Dermis microvascular lymphatic vessel endothelial cell (primary cell): Measurements from ENCODE around the gene BICRAL. TPM values are rescaled to one million over a fixed set of nuclear protein-coding genes. Genes with fewer than 3 reads are reported as not detected.
"Not testable (repeated sequence)": the region's sequence is repeated elsewhere in the genome, so short reads cannot be mapped to it uniquely, and the experiment has no call there.

Source experiments
- DNase-seq, 2 donors: peaks; one replicate each; pipeline versions ENCODE4 v3.0.0 to v3.0.0-alpha.2; 2010; ENCODE audit warnings: low read depth in 2 of 2
- total RNA-seq: library from RNA; depleted of rRNA; stranded (reverse); fragments of >200 nt; gene quantifications from 2 replicates; pipeline ENCODE4 v1.2.1, GENCODE V29; 2014

BICRAL gene
- total RNA-seq, 1 donor from 2014 or later: 3.0 TPM

DNA sequence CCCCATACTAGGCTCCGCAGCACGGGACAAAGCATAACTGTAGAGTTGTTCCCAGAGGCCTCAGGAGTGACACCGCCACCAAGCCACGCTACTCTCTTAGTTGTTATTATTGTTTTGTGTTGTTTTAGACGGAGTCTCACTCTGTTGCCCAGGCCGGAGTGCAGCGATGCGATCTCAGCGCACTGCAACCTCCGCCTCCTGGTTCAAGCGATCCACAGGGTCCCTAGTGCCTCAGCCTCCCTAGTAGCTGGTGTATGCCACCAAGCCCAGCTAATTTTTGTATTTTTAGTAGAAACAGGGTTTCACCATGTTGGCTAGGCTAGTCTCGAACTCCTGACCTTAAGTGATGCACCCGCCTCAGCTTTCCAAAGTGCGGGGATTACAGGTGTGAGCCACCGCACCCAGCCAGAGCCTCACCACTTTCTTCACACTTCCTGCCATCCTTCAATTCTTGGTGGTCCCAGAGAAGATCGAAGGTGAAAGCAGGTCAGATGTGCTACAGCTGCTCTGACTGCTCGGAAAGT, 109.4 kb downstream of the BICRAL start:
- no peak for DNase-seq

DNA sequence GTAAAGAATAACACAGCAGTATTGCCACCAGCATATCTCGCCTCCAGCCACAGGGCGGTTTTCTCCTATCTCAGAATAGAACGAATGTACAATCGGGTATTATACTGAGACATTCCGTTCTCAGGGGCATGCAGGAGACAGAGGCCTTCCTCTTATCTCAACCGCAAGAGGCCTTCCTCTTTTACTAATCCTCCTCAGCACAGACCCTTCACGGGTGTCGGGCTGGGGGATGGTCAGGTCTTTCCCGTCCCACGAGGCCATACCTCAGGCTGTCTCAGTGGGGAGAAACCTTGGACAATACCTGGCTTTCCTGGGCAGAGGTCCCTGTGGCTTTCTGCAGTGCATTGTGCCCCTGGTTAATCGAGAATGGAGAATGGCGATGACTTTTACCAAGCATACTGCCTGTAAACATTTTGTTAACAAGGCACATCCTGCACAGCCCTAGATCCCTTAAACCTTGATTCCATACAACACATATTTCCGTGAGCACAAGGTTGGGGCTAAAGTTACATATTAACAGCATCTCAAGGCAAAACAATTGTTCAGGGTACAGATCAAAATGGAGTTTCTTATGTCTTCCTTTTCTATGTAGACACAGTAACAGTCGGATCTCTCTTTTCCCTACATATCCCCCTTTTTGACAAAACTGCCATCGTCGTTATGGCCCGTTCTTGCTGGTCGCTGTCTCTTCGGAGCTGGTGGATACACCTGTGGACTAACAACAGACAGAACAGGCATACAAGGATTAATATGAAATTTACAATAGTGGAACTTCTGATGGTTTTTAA, 112.4 kb downstream of the BICRAL start:
- not testable (repeated sequence) for DNase-seq

DNA sequence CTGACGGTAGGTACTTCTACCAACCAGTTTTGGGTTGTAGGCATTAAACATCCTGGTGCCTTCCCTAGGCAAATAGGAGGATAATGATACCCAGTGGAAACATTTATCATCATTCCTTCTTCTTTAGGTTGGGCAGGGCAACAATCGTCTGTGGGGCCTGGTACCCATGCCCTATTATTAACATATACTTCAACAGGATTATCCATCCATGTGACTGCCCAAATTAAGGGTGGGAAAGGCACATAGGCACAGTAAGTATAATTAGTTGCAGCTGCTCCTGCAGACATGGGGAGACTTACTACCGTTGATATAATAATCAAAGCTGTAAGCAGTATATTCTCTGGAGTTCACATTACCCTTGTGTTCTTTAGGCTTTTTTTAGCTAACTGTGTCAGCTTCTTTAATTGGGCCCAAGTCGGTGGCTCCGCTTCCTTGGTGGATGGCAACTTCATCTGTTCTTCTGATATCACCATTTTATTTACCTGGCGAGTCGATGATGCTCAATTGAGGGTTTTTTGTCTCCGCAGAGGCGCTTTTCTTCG, 114.4 kb downstream of the BICRAL start:
- no peak for DNase-seq

DNA sequence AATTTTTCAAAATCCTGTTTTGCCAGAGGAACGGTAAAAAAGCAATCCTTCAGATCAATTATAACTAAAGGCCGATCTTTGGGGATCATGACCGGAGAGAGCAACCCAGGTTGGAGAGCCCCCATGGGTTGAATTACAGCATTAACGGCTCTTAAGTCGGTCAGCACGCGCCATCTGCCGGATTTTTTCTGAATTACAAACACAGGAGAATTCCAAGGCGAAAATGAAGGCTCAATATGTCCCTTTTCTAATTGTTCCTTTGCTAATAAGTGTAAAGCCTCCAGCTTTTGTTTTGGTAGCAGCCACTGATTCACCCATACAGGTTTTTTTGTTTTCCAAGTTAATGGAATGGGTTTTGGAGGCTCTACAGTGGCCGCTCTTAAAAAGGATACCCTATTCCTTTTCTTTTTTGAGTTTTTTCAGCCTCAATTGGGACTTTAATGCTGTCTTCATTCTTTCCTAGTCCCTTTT, 117.1 kb downstream of the BICRAL start:
- DNase-seq: peak; percentile 48 to 74

DNA sequence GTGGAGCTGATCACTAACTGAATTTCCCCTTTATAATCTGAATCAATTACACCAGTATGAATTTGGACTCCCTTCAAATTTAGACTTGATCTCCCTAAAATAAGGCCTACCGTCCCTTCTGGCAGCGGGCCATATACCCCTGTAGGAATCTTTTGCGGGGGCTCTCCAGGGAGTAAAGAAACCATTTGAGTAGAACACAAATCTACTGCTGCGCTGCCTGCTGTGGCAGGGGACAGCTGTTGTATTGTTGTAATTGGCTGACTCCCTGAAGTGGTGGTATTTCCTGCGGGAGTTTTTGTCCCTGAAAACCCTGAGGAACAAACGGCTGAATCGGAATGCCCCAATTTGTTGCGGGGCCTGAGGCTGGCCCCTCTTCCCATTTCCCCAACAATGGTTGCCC, 118.0 kb downstream of the BICRAL start:
- peak; percentile 32 to 52 for DNase-seq

DNA sequence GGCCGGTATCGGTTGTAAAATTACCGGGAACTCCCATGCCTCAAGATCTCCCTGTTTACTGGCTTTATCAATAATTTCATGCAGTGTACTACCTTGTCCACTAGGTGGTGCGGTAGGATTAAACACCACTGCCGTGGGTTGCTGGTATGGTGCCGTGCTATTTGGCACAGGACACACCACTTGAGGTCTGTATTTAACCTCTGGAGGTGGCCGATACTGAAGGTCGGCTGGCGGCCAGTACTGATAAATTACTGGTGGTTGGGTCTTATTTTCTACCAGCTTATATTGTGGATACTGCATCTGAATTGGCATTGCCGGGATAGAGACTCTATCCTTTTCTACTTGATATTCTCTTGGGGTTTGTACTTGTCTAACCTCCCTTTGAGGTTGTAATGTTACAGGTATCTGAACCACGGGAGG, 119.7 kb downstream of the BICRAL start:
- peak; percentile 69 to 83 for DNase-seq

DNA sequence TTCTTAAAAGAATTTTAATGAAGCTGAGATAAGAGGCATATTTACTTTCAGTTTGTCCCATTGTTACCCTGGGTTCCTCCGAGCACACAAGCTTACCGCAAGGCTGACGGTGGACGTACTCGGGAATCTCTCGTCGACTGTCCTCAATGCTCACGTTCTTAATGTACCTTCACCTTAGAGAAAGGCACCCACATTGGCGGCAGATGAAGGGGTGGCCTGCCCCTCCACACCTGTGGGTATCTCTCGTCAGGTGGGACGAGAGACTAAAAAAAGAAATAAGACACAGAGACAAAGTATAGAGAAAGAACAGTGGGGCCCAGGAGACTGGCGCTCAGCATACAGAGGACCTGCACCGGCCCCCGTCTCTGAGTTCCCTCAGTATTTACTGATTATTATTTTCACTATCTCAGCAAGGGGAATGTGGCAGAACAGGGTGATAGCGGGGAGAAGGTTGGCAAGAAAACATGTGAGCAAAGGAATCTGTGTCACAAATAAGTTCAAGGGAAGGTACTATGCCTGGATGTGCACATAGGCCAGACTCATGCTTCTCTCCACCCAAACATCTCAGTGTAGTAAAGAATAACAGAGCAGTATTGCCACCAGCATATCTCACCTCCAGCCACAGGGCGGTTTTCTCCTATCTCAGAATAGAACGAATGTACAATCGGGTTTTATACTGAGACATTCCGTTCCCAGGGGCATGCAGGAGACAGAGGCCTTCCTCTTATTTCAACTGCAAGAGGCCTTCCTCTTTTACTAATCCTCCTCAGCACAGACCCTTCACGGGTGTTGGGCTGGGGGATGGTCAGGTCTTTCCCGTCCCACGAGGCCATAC, 120.8 kb downstream of the BICRAL start:
- not testable (repeated sequence) for DNase-seq

DNA sequence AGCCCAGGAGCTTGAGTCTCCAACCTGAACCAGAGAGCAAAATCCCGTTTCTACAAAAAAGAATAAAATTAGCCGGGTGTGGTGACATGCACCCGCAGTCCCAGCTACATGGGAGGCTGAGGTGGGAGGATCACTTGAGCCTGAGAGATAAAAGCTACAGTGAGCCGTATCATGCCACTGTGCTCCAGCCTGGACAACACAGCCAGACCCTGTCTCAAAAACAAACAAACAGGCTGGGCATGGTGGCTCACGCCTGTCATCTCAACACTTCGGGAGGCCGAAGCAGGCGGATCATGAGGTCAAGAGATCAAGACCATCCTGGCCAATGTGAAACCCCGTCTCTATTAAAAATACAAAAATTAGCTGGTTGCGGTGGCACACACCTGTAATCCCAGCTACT, 122.6 kb downstream of the BICRAL start:
- DNase-seq: no peak

DNA sequence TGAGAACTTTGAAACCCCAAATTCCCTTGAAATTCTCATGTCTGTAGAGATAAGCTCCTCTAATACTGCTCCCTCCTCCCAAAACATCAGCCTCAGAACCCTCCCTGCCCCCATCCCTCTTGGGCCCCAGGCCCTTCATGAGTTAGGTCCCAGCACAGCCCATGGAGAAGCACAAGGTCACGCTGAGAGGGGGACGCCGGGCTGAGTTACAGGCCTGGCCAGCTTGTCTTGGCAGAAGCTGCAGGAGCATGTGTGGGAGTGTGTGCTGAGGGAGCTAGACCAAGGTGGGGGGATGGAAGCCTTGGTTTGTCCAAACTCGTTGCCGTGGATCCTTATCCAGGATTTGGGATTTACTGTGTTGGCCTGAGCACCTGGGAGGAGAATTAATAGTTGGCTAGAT, 125.5 kb downstream of the BICRAL start:
- no peak for DNase-seq

DNA sequence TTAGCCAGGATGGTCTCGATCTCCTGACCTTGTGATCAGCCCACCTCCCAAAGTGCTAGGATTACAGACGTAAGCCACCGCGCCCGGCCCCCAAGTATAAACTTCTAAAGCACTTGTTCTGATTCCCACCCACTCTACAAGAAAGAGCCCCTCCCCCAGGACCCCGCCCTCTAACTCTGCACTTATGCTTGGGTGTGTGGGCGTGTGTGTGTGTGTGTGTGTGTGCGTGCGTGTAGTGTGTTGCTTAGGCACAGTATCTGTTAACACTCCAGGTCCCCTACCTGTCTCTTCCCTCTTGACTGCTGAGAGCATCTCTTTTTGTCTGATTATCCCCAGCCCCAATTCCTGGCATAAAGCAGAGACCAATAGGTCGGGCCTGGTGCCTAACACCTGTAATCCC, 128.0 kb downstream of the BICRAL start:
- DNase-seq: no peak

DNA sequence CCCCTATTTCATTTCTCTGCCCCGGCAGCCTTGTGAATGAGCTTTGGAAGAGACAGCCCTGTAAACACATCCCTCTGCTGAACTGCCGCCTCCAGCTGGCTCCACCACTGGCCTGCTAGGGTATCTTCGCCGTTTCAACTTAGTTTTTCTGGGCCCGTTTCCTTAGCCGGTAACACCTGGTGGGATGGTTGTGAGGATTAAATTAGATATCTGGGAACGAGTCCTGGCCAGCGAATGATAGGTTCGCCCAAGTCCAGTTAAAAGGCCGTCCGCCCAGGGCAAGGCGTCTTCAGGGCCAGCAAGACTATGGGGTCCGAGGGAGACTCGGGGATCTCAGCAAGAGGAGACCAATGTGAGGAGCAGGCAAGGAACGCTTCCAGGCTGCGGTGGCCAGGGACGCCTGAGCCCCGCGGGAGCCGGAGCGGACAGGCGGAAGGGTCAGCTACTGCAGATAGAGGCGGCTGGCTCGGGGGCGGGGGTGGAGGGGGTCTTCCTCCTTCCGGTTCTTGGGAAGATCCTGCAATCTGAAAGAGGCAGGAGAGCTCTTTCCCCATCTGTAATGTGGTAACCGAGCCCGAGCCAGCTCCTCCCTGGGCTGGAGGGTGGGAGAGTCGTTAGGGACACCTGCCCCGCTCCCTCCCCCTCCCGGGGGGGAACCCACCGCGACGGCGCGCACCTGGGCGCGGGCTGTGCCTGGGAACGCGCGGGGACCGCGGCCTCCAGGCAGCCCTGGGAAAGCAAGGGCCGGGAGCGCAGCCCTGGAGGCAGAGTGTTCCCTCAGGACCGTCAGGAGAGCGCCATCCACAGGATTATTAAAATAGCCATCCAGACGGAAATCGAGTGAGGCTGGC, 129.5 kb downstream of the BICRAL start:
- DNase-seq: no peak

DNA sequence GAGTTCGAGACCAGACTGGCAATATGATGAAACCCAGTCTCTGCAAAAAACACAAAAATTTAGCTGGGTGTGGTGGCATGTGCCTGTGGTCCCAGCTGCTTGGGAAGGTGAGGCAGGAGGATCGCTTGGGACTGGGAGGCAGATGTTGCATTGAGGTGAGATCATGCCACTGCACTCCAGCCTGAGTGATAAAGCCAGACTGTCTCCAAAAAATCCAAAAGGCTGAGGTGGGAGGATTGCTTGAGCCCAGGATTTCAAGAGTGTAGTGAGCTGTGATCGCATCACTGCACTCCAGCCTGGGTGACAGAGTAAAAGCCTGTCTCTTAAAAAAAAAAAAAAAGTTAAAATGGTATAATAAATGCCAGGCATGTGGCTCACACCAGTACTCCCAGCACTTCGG, 132.7 kb downstream of the BICRAL start:
- DNase-seq: no peak

DNA sequence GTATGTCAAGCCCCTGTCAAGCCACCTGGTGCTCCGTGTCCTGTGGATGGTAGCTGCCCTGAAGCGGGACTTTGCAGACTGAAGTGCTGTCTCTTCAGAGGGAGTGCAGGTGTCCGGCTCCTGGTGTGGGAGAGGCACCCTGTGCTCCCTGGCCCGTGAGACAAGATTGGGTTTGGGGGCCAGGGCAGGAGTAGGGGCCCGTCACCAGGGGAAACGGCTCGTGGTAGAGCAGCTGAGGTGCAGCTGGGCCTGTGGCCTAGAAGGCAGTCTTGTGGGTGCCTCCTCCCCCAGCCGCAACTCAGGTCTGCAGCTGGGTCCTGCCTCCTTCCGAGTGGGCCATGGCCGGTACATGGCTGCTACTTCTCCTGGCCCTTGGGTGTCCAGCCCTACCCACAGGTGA, 133.9 kb downstream of the BICRAL start, which contains the start of gene PTCRA:
Gene PTCRA, plus strand, starts transcription at position 322 of the 400 bp plus-strand sequence. Its CDS starts 17 bp downstream, at position 339.
- no peak for DNase-seq

DNA sequence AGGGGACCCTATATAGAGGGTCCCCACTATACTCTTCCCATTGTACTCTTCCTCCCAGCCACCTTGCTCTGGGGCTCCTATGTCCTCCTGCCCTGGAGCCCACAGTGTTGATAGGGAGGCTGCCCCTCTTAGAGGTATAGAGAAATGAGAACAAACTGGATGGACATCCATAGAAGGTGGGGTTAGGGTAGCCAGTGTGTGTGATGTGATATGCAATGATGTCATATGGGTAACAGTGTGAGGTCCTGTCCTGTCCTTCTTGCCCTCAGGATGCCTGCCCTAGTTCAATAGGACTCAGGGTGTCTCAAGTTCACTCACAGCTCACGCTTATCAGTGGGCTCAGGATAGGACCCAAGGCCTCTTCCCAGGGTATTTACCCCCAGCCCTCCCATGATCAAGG, 134.4 kb downstream of the BICRAL start:
- no peak for DNase-seq

Other genes with a start within 250 kb of the BICRAL start
- 22.5 and 22.9 TPM in 2 replicates for gene UBR2, start 218.0 kb upstream of the BICRAL start, total RNA-seq
- gene PRPH2, start 59.5 kb upstream of the BICRAL start, total RNA-seq: 0.13 and 0.38 TPM in 2 replicates
- gene TBCC, start 35.9 kb upstream of the BICRAL start, total RNA-seq: 29.1 and 36.4 TPM in 2 replicates
- gene RPL7L1, start 97.6 kb downstream of the BICRAL start, total RNA-seq: 85.9 and 86.1 TPM in 2 replicates
- gene PTCRA, start 134.0 kb downstream of the BICRAL start, total RNA-seq: not detected in 2 replicates
- gene CNPY3, start 147.4 kb downstream of the BICRAL start, total RNA-seq: 15.5 and 22.3 TPM in 2 replicates
- under 0.01 and 0.13 TPM in 2 replicates for gene GNMT, start 178.7 kb downstream of the BICRAL start, total RNA-seq
- gene PEX6, start 197.1 kb downstream of the BICRAL start, total RNA-seq: 23.0 and 29.7 TPM in 2 replicates
- 27.6 and 32.5 TPM in 2 replicates for gene PPP2R5D, start 202.5 kb downstream of the BICRAL start, total RNA-seq
- 35.3 and 39.2 TPM in 2 replicates for gene MEA1, start 231.9 kb downstream of the BICRAL start, total RNA-seq
- 131 and 152 TPM in 2 replicates for gene KLHDC3, start 232.2 kb downstream of the BICRAL start, total RNA-seq
- 72.3 and 84.3 TPM in 2 replicates for gene RRP36, start 239.6 kb downstream of the BICRAL start, total RNA-seq